HepG2 (cell line): Measurements from ENCODE around the gene RUSC1. TPM values are rescaled to one million over a fixed set of nuclear protein-coding genes. Genes with fewer than 3 reads are reported as not detected.
A peak's percentile ranks its signal among the peaks of the same experiment; 100 is the strongest.

ENCODE experiments used
- ARID5B ChIP-seq: IDR thresholded peaks from 2 replicates; pipeline ENCODE4 v1.4.0; 2020; ENCODE audit warnings: mild to moderate bottlenecking, missing genetic modification reagents
- DRAP1 ChIP-seq: IDR thresholded peaks from 2 replicates; pipeline ENCODE4 v1.6.1; 2016; ENCODE audit warnings: missing genetic modification reagents, missing compliant biosample characterization
- ERF ChIP-seq: IDR thresholded peaks from 2 replicates; pipeline ENCODE4 v1.6.1; 2018; ENCODE audit warnings: missing biosample characterization, missing genetic modification reagents
- IRF1 ChIP-seq: sonication (generic); formaldehyde crosslinking; IDR thresholded peaks from 2 replicates; pipeline ENCODE4 v1.4.0; 2020; ENCODE audit warnings: low read depth, mild to moderate bottlenecking, missing genetic modification reagents
- MAFG ChIP-seq: sonication (generic); formaldehyde crosslinking; IDR thresholded peaks from 2 replicates; pipeline ENCODE4 v1.5.1; 2020; ENCODE audit warnings: mild to moderate bottlenecking, missing genetic modification reagents
- MATR3 ChIP-seq: sonication (generic); formaldehyde crosslinking; IDR thresholded peaks from 2 replicates; pipeline ENCODE4 v1.4.0; 2020; ENCODE audit warnings: missing genetic modification reagents
- MAZ ChIP-seq, 2 experiments: sonication (generic) in 1 of 2; formaldehyde crosslinking in 1 of 2; IDR thresholded peaks; 2 replicates each; pipeline versions ENCODE4 v1.5.0 to v1.6.1; 2012 to 2020; ENCODE audit warnings: low read depth in 2 of 2, mild to moderate bottlenecking in 2 of 2, borderline replicate concordance in 1 of 2, improper control_type of control experiment in 1 of 2, low read length in 1 of 2, missing genetic modification reagents in 1 of 2, moderate library complexity in 1 of 2
- NCOA2 ChIP-seq: sonication (generic); formaldehyde crosslinking; IDR thresholded peaks from 2 replicates; pipeline ENCODE4 v1.8.0; 2022; ENCODE audit warnings: inconsistent platforms
- PCBP2 ChIP-seq: fragments of 200-400 bp; formaldehyde crosslinking; optimal IDR thresholded peaks from 2 replicates; pipeline ENCODE3; 2018; ENCODE audit warnings: low read length, low read depth; ENCODE audit not compliant: poor library complexity, severe bottlenecking
- RBM22 ChIP-seq: fragments of 200-400 bp; formaldehyde crosslinking; optimal IDR thresholded peaks from 2 replicates; pipeline ENCODE3; 2017; ENCODE audit warnings: mild to moderate bottlenecking, low read length, moderate library complexity
- STAT5B ChIP-seq: sonication (generic); formaldehyde crosslinking; IDR thresholded peaks from 2 replicates; pipeline ENCODE4 v1.4.0; 2020; ENCODE audit warnings: missing genetic modification reagents
- THAP11 ChIP-seq: IDR thresholded peaks from 2 replicates; pipeline ENCODE4 v1.6.1; 2016; ENCODE audit warnings: missing biosample characterization, missing genetic modification reagents
- USF2 ChIP-seq, 2 experiments: sonication (generic) in 1 of 2; formaldehyde crosslinking in 1 of 2; IDR thresholded peaks; 2 replicates each; pipeline versions ENCODE4 v1.5.1 to v1.6.1; 2011 to 2020; ENCODE audit warnings: borderline replicate concordance in 1 of 2, low read depth in 1 of 2, low read length in 1 of 2, mild to moderate bottlenecking in 1 of 2, missing genetic modification reagents in 1 of 2, moderate library complexity in 1 of 2
- ZGPAT ChIP-seq: IDR thresholded peaks from 2 replicates; pipeline ENCODE4 v1.6.1; 2016; ENCODE audit warnings: mild to moderate bottlenecking
- ZMYM2 ChIP-seq: sonication (generic); formaldehyde crosslinking; IDR thresholded peaks from 2 replicates; pipeline ENCODE4 v1.8.0; 2022; ENCODE audit warnings: mild to moderate bottlenecking, missing genetic modification reagents
- ZNF383 ChIP-seq: sonication (generic); formaldehyde crosslinking; IDR thresholded peaks from 2 replicates; pipeline ENCODE4 v1.4.0; 2020; ENCODE audit warnings: missing genetic modification reagents, mild to moderate bottlenecking, borderline replicate concordance
- ZNF530 ChIP-seq: sonication (generic); formaldehyde crosslinking; IDR thresholded peaks from 2 replicates; pipeline ENCODE4 v1.5.0; 2020; ENCODE audit warnings: low read depth, mild to moderate bottlenecking, missing genetic modification reagents
- ZNF678 ChIP-seq: sonication (generic); formaldehyde crosslinking; IDR thresholded peaks from 2 replicates; pipeline ENCODE4 v1.4.0; 2020; ENCODE audit warnings: mild to moderate bottlenecking, missing genetic modification reagents
- polyA plus RNA-seq, 8 experiments: library from polyadenylated mRNA; depleted of rRNA in 3 of 8; stranded (reverse) in 7 of 8; unstranded in 1 of 8; fragments of >200 nt; fragmentation: Illumina TruSeq in 4 of 8; extraction: Trizol in 4 of 8; gene quantifications; 2 replicates each; pipeline versions ENCODE4 v1.2.1 to v1.2.3, GENCODE V29; 2011 to 2016; ENCODE audit warnings: low read depth in 4 of 8, missing spikeins in 1 of 8, mixed read lengths in 1 of 8; ENCODE audit not compliant: insufficient read depth in 1 of 8
- total RNA-seq, 5 experiments: library from RNA; depleted of rRNA; stranded (reverse); fragments of >200 nt; fragmentation: Illumina TruSeq; extraction: Trizol; gene quantifications; 2 replicates each; pipeline ENCODE4 v1.2.3, GENCODE V29; 2016; ENCODE audit warnings: low read depth in 1 of 5

RUSC1 gene
- total and polyA plus RNA-seq, 2 of the 13 experiments (the other 11 are each of a cell fraction or from before 2014, with no cell fraction given) = 18.7 to 20.4 TPM

- TF ChIP-seq USF2 (IDR thresholded peaks at IDR 0.05; ENCODE audit: low read depth, low read length) (no peak), USF2 (CRISPR knock-in tag; IDR thresholded peaks at IDR 0.05; ENCODE audit: borderline replicate concordance) (no peak), DRAP1 (CRISPR knock-in tag) (0 out of 2 replicates have a peak, but pooled peaks have one; percentile 42), ARID5B (CRISPR knock-in tag) (no peak), STAT5B (CRISPR knock-in tag) (no peak), MAZ (IDR thresholded peaks at IDR 0.05; ENCODE audit: borderline replicate concordance, low read depth, low read length) (no peak), MAZ (CRISPR knock-in tag; IDR thresholded peaks at IDR 0.05; ENCODE audit: low read depth) (0 out of 2 replicates have a peak, but pooled peaks have one; percentile 57), ZNF383 (no peak), IRF1 (CRISPR knock-in tag) (no peak), ERF (CRISPR knock-in tag) (0 out of 2 replicates have a peak, but pooled peaks have one; percentile 14), RBM22 (no peak), PCBP2 (no peak), ZNF678 (no peak), ZGPAT (CRISPR knock-in tag) (0 out of 2 replicates have a peak, but pooled peaks have one; percentile 39), MAFG (CRISPR knock-in tag) (no peak), MATR3 (no peak), ZMYM2 (no peak), NCOA2 (CRISPR knock-in tag) (peak; percentile 17; the same call in 1 of the 2 replicates), ZNF530 (CRISPR knock-in tag) (no peak), THAP11 (CRISPR knock-in tag) (peak; percentile 50; the same call in 1 of the 2 replicates)
Observed at GRCh38 chr1:155286544-155286943, 34.1 kb upstream of the RUSC1 start (continued).
